Measurements from ENCODE around the gene JAG1.
A peak's percentile ranks its signal among the peaks of the same experiment; 100 is the strongest.
"Not testable (repeated sequence)": the region's sequence is repeated elsewhere in the genome, so short reads cannot be mapped to it uniquely, and the experiment has no call there.

The JAG1 gene

GRCh38 chr20:10616212-10616611 lies 57.6 kb downstream of the JAG1 start:
- H3K4me3 ChIP-seq (ENCODE audit: low read depth, low read length) = no peak overlapping the region
- no peak for TF ChIP-seq CTCF (conservative IDR thresholded peaks at IDR 0.05; ENCODE audit: low read depth, low read length)
- DNase-seq (ENCODE audit: low read depth) = no peak

GRCh38 chr20:10613911-10614310 lies 59.9 kb downstream of the JAG1 start:
- no peak for TF ChIP-seq CTCF (conservative IDR thresholded peaks at IDR 0.05; ENCODE audit: low read depth, low read length)
- no peak overlapping the region for H3K4me3 ChIP-seq (ENCODE audit: low read depth, low read length)

GRCh38 chr20:10613426-10613825 lies 60.4 kb downstream of the JAG1 start:
- DNase-seq (ENCODE audit: low read depth); H3K4me3 ChIP-seq (ENCODE audit: low read depth, low read length): not testable (repeated sequence)

More at GRCh38 chr20:10613911-10614310, 59.9 kb downstream of the JAG1 start:
- no peak for DNase-seq (ENCODE audit: low read depth)

- peak; percentile 86 for DNase-seq (ENCODE audit: low read depth)
- no peak overlapping the region for H3K4me3 ChIP-seq (ENCODE audit: low read depth, low read length)
- peak; percentile 85 for TF ChIP-seq CTCF (conservative IDR thresholded peaks at IDR 0.05; ENCODE audit: low read depth, low read length)
Measured at GRCh38 chr20:10611357-10611756, 62.4 kb downstream of the JAG1 start.

- H3K4me3 ChIP-seq (ENCODE audit: low read depth, low read length) = no peak overlapping the region
- DNase-seq (ENCODE audit: low read depth) = no peak
- TF ChIP-seq CTCF (conservative IDR thresholded peaks at IDR 0.05; ENCODE audit: low read depth, low read length) = no peak
Measured at GRCh38 chr20:10610251-10610650, 63.5 kb downstream of the JAG1 start.

- H3K4me3 ChIP-seq (ENCODE audit: low read depth, low read length) = no peak overlapping the region
- no peak for TF ChIP-seq CTCF (conservative IDR thresholded peaks at IDR 0.05; ENCODE audit: low read depth, low read length)
- DNase-seq (ENCODE audit: low read depth) = peak; percentile 45
Measured at GRCh38 chr20:10609770-10610169, 64.0 kb downstream of the JAG1 start.

DNA sequence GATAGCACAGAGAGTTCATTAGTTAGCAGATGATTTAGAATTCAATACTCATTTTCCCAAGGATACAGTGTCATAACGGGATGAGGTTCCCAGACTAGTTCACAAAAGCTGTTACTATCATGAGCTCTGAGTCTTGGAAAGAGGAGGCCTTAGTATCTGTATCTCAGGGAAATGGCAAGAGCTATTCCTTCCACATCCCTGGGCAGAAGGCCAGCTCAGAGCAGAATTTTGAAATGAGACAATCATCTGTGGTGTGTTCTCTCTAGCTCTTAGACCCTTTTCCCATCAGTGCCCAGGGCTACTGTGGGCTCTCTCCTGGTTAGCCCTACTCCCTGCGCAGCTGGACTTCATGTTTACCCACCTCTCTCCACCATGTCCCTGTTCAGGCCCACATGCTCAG lies 64.5 kb downstream of the JAG1 start:
- H3K4me3 ChIP-seq (ENCODE audit: low read depth, low read length) = no peak overlapping the region
- DNase-seq (ENCODE audit: low read depth) = peak; percentile 90
- no peak for TF ChIP-seq CTCF (conservative IDR thresholded peaks at IDR 0.05; ENCODE audit: low read depth, low read length)
